Activated CD4-positive, alpha-beta T cell treated with anti-CD3 and anti-CD28 coated beads, Interleukin-2, amount 50 U/mL, for 4 hours (primary cell): ENCODE data around the gene CAMKK1.
"Not testable (repeated sequence)": the region's sequence is repeated elsewhere in the genome, so short reads cannot be mapped to it uniquely, and the experiment has no call there.

Experiments used
- DNase-seq, 2 experiments: peaks; one replicate each; pipeline ENCODE4 v3.0.0-alpha.2; 2020

The CAMKK1 gene

DNA sequence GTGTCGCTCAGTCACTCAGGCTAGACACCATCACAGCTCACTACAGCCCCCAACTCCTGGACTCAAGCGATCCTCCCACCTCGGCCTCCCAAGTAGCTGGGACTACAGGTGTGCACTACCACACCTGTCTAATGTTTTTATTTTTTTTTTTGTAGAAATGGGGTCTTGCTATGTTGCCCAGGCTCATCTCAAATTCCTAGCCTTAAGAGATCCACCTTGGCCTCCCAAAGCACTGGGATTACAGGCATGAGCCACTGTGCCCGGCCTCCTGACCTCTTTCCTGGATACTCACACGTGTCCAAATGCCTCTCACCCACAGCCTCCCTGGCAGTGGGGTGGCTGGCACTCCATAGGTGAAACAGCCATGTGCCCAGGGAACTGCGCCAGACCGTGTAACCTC, 17.5 kb downstream of the CAMKK1 start:
- no peak for DNase-seq

- DNase-seq, result no peak
Measured at GRCh38 chr17:3873862-3874261, 19.0 kb downstream of the CAMKK1 start.

GRCh38 chr17:3870871-3871306, 22.0 kb downstream of the CAMKK1 start:
- DNase-seq, result no peak

DNA sequence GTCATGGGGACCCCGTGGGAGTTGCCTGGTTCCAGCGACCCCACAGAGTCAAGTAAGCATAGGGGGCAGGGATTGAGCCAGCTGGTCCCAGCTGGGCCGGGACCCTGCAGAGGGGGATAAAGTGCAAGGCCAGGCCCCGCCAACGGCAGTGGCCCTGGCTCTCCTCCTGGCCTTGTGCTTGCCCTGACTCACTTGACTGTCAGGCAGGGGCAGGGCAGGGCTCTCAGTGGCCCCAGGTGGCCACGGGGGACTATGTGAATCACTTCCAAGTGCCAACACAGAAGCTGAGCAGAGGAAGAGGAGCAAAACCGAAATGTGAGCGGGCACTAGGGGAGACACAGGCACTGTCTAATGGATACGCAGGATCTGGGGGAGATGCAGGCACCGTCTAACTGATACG, 25.2 kb downstream of the CAMKK1 start:
- DNase-seq, result no peak

- DNase-seq, result no peak
Measured at GRCh38 chr17:3867106-3867505, 25.7 kb downstream of the CAMKK1 start.

DNA sequence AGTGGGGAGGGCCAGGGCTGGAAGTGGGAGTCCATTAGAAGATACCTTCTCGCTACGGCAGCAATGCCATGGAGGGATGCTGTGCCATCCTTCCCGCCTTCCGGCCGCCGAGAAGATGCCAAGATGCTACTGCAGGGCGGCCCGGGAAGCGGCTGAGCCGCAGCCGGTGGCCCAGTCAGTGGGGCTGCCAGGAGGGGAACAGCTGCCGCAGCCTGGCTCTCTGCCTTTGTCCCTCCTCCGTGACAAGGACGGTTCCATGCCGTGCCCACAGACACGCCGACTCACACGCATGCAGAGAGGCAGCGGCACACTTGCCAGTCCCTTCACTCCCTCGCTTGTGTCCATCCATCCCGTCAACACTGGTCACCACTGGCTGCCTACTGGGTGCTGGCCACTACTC, 26.6 kb downstream of the CAMKK1 start:
- no peak for DNase-seq

GRCh38 chr17:3865176-3865575, 27.7 kb downstream of the CAMKK1 start:
- no peak for DNase-seq

DNA sequence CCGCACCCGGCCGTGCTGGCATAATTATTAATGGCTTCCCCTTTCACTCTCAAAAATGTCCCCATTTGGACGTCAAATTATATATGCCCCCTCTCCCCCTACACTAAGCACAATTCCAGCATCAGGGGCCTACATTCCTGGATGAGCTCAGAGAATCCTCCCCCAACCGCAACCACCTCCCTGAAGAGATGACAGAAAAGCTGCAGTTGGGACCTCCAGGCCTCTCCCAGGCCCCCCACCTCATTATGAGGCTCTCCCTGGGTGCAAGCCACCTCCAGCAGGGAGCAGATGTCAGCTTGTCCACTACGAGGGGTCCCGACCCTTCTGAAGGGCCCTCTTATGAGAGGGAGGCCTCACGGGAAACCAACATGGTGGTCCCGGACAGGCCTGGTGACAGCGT, 28.3 kb downstream of the CAMKK1 start:
- no peak for DNase-seq

- no peak for DNase-seq
Measured at GRCh38 chr17:3861761-3862681, 30.8 kb downstream of the CAMKK1 start.

DNA sequence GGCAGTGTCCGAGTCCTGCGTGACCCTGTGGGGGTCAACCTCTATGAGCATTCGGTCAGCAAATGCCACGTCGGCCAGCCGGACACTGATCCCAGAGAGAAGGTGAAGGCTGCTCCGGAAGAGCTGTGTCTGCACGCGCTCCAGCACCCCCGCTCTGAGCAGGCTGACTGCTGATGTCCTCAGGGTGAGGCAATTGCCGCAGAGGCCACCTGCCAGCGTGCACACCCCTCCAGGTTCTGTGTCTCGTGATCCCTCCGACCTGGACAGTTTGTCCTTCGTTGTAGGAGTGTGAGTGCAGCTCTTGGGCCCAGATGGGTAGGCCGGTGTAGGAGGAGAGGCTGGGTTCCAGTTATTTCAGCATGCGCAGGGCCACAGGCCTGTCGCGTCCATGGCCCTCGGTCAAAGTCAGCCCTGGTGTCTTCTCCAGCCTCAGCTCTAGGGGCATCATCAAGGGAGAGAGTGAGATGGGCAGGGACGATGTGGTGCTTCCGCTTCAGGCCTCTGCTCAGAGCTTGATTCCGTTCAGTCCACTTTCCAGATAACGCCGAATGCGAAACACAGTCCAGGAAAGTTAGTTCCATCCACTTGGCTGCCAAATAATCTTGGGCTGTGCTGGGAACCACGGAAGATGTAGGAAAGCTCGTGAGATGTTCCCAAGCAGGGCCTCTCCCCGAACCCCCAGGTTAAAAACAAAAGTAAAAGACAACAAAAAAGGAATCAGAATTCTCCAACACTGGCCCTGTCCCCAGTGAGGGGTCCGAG, 31.7 kb downstream of the CAMKK1 start:
- no peak for DNase-seq

DNA sequence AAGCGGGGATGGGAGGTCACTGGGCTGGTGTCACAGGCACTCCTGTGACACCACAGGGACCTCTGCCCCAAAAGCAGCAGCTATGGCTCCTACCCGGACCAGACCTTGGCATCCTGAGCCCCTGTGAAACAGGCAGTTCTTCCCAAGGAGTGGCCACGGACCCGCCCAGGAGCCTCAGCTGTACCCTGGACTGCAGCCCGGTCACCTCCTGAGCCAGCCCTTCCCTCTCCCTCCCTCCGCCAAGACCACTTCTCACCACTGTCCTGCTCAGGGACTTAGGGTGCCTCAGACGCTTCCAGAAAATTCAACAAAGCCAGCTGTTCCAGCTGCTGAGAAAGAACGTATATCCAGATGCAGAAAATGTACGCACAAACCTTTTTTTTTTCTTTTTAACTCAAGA, 32.9 kb downstream of the CAMKK1 start:
- no peak for DNase-seq

- no peak for DNase-seq
Measured at GRCh38 chr17:3857261-3858105, 35.4 kb downstream of the CAMKK1 start.

- DNase-seq, result not testable (repeated sequence)
Measured at GRCh38 chr17:3854204-3854603, 38.6 kb downstream of the CAMKK1 start.

DNA sequence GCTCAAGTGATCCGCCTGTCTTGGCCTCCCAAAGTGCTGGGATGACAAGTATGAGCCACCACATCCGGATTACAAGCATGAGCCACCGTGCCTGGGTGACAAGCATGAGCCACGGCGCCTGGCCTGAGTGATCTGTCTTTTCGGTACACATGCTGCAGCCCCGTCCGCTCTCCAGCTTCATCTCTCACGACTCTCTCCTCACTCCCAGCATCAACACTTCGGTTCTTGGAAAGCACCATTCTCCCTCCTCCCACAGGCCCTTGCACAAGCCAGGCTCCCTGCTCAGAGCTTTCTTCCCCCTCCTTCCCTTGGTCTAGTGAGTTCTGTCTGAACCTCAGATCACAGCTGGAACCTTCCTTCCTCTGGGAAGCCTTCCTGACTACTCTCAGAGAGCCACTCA, 40.3 kb downstream of the CAMKK1 start:
- DNase-seq, result no peak

GRCh38 chr17:3851461-3852100, 41.3 kb downstream of the CAMKK1 start:
- DNase-seq, result no peak

DNA sequence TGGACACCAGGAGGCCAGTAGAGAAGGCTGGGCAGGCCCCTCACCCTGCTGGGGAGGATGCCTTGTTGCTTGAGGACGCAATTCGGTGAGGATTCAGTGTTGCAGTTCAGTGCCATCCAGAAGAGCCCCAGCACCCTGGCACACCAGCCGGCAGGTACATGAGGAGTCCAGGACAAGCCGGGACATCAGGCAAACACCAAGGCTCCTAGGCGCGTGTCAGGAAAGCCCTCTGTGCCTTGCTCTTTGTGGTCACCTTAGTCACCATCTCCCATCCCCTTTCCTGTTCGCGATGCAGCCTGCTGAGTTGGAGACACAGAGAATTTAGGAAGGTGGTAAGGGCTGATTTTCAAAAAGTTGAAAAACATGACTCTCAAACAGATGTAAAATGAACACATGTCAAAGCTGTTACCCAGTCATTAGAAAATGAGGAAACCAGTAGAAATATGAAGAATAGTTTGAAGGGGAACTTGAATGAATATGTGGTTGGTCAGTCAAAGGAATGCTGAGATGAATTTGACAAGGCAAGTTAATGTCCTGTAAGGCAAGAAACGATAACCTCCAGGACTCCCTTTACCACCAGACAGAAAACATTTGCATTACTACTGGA, 44.5 kb downstream of the CAMKK1 start:
- DNase-seq, result no peak

- DNase-seq, result no peak
Measured at GRCh38 chr17:3847165-3847670, 45.6 kb downstream of the CAMKK1 start.

- no peak for DNase-seq
Measured at GRCh38 chr17:3846437-3847164, 46.3 kb downstream of the CAMKK1 start.

DNA sequence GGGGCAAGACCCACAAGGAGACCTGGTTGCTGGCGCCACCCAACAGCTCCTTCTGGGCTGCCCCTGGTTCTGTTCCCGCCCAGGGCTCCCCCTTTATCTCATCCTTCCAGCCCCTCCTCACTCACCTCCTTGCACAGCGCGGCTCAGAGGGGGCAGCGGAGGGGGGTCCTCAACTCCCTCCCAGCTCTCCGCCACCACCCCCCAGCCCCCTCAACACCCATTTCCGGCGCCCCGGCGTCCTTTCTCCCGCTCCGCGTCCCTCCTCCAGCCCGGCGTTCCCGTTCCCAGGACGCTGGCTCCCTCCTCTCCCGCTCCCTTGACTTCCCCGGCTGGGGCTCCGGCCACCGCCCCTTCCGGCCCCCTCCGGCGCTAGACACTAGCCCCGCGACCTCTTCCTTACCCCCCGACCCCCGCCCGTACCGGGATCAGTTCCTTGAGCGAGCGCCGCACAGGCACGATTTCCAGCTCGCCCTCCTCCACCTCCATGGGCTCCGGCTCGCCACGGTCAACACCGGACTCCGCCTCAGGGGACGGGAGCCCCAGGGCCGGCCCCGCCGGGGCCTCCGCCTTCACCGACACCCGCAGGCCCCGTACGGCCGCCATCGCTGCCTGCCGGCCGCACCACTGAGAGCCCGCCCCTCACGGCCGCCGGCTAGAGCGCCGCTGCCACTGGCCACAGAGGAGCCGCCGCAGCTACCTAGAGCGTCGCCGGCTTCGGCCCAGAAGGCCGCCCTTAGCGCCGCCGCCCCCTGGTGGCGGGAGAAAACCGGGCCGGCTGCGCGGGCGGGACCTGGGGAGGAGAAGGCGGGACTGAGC, 47.0 kb downstream of the CAMKK1 start, which contains the start of gene NCBP3:
TSS of gene NCBP3 (minus strand) at position 626 of the 816 bp plus-strand sequence. CDS start at position 603, 23 bp downstream.
- peak; percentile 85 for DNase-seq

GRCh38 chr17:3845291-3845620, 47.6 kb downstream of the CAMKK1 start:
- DNase-seq, result peak; percentile 24 to 26
